Right ventricle myocardium inferior (tissue), 1 donor: Measurements from ENCODE around the gene KAZALD1. TPM values are rescaled to one million over a fixed set of nuclear protein-coding genes. Genes with fewer than 3 reads are reported as not detected.

Source experiments
- ATAC-seq: fragments of 200-7000 bp; cut with Tn5 transposase; one replicate; pipeline ENCODE4 v1.9.1; 2020; ENCODE audit warnings: mild to moderate bottlenecking, moderate library complexity
- DNase-seq: peaks from one replicate; pipeline ENCODE4 v3.0.0; 2021; ENCODE audit errors: missing footprints
- intact Hi-C: fragments of 100-400 bp; cut with DNase I; formaldehyde crosslinking; loops from one replicate; pipeline ENCODE4 v1.11.0; 2022
- total RNA-seq: library from RNA; stranded (reverse); fragmentation: NEBNext Ultra II Directional; extraction: Animal tissue kit (Norgen Biotek cat#: 25700); gene quantifications from one replicate; pipeline ENCODE4 v1.2.1, GENCODE V29; 2021
- donor health status: DM: no; HTN: yes; CAD: no; lungs with severe emphysema.

Gene KAZALD1
- total RNA-seq, 1 donor from 2014 or later = 4.8 TPM

DNA sequence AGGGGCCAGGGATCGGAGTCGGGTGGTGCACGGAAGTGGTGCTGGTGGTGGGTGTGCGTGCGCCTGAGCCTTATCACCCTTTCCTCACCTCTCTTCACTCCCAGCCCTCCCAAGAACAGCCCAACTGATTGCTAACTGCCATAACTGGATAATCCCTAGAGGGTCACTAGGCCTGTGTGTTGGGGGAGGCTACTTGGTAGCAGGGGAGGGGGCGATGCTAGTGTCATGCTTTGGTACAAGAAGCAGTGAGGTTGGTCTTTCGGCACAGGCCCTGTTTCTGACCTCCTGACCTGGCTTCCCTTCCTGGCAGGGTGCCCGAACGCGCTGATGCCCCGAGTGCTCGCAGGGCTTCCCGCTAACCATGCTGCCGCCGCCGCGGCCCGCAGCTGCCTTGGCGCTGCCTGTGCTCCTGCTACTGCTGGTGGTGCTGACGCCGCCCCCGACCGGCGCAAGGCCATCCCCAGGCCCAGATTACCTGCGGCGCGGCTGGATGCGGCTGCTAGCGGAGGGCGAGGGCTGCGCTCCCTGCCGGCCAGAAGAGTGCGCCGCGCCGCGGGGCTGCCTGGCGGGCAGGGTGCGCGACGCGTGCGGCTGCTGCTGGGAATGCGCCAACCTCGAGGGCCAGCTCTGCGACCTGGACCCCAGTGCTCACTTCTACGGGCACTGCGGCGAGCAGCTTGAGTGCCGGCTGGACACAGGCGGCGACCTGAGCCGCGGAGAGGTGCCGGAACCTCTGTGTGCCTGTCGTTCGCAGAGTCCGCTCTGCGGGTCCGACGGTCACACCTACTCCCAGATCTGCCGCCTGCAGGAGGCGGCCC lies 652 bp downstream of the KAZALD1 start:
- no peak for ATAC-seq
- intact Hi-C loops = no loop called here
- peak; percentile 81 for DNase-seq

DNA sequence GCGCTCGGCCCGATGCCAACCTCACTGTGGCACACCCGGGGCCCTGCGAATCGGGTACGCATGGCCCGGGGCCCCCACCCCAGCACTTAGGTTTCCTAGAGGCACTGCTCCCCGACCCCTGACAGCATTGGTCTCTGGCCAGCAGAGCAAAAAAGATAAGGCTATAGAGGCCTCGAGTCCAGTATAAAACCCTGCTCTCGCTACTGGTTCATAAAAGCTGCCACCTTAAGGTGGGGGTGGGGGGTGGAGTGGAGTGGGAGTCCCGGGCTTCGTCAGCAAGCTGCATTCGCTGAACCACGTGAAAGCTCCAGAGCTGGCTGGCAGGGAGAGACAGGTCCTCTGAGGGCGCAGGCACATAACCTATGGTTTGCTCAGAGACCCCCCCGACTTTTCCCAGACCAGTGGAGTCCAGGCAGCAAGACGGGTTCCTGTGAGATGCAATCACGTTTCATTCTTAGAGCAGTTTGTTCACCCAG lies 1.3 kb downstream of the KAZALD1 start:
- ATAC-seq (no peak), DNase-seq (no peak)
- intact Hi-C loops = no loop called here

DNA sequence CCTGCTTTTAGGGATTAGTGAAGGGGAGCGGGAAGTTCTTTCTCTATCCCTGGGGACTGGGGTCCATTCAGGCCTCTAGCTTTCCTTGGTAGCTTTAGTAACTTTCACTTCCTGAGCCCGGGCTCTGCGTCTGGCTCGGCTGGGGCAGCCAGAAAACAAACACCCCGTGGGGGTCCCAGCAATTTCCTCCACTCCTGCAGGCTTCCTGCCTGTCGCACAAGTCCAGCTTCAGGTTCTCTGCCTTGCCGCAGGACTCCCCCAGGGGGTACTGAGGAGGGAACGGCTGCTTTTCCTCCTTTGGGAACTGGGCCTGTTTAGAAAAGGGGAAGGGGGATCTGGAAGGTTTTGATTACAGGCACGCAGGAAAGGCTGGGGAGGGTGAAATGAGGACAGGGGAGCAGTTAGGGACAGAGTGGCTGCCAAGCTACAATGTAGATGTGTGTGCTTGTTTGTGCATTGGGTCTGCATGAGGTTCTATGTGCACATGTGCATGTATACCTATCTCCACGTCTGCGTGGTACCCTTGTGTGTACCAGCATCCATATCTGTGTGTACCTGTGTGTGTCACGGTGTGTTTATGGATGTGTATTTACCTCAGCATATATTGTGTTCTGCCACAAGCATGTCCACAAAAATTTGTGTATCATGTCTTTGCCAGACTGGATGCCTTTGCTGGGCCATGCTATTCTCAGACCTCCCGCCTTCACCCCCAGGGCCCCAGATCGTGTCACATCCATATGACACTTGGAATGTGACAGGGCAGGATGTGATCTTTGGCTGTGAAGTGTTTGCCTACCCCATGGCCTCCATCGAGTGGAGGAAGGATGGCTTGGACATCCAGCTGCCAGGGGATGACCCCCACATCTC lies 2.0 kb downstream of the KAZALD1 start:
- ATAC-seq = no peak
- intact Hi-C loops = no loop called here
- no peak for DNase-seq

DNA sequence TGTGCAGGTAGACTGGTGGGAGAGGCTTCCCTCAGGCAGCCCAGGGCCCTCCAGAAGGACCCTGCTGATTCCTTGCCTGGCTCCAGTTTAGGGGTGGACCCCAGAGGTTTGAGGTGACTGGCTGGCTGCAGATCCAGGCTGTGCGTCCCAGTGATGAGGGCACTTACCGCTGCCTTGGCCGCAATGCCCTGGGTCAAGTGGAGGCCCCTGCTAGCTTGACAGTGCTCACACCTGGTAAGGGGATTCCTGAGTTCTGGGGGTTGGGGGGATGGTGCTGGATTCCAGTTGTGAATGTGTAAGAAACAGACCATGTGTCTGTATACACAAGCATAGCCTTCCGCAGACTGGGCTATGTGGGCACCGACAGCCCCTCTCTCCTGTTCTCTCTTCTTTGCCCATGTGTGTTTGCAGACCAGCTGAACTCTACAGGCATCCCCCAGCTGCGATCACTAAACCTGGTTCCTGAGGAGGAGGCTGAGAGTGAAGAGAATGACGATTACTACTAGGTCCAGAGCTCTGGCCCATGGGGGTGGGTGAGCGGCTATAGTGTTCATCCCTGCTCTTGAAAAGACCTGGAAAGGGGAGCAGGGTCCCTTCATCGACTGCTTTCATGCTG lies 2.7 kb downstream of the KAZALD1 start:
- intact Hi-C loops = no loop called here

DNA sequence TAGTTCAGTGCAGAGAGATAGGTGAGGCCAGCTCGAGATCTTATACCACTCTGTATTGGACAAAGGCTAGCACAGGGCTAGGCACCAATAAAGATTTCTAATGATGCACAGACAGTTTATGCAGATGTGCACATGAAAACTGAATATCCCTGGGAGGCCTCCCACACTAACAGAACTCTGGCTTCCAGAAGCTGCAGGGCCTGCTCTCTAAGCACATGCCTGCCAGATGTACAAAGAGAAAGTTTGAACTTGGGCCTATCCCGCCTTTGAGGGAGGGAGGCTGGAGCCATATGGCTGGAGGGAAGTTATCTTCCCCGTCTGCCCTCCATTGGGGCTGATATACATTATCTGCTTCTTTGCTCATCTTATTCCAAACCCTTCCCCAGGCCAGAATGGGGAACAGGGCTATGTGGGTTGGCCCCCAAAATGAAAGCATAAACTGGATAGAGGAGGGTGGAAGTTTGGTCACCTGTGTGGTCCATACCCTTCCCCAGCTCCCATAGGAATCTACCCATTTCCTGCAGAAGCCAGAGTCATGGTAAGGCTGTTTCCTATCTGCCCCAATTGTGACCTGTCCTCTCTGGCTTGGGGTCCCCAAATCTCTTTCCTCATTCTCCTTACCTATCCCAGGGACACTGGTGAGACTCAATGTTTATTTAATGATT lies 3.8 kb downstream of the KAZALD1 start:
- ATAC-seq = no peak
- intact Hi-C loops = loop anchor here (2.0 kb wide), 1 partner anchor 23 kb away; no protein-coding TSS in a partner anchor
- no peak for DNase-seq

More for the DNA sequence above, 2.7 kb downstream of the KAZALD1 start:
- no peak for DNase-seq
- ATAC-seq = no peak

DNA sequence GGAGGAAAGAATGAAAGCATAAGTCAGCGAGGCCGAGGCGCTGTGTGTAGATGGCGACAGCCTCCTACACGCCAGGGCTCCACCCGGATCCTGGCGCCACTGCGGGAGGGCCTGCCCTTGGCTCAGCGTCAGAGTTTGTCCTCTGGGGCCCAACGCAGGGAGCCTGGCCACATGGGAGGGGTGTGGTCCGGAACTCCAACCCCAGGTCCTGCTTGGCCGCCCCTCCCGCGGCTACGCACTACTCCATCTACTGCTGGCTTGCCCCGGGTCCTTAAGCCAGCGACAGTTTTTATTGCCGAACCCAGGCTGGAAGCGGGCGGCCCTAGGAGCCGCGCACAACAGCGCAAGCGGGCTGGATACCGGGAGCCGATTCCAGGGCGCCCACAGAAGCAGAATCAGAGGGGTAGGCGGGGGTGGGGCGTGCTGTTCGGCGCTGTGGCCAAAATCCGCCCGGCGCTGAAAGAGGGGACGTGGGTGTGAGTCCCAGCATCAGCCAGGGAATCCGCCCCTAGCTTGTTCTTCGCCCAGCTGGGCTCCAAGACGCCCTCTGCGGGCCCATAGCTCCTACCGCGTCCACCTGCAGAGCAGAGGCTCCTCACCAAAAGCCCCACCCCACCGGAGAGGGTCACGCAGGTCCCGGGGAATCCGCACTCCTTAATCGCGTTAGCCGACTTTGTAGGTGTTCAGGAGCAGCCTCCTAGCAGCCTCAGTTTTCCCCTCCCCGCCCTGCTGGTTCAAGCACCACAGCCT lies 4.5 kb downstream of the KAZALD1 start:
- ATAC-seq = peak; percentile 58
- intact Hi-C loops = loop anchor here (2.0 kb wide), 1 partner anchor 24 kb away; no protein-coding TSS in a partner anchor
- peak; percentile 88 for DNase-seq

DNA sequence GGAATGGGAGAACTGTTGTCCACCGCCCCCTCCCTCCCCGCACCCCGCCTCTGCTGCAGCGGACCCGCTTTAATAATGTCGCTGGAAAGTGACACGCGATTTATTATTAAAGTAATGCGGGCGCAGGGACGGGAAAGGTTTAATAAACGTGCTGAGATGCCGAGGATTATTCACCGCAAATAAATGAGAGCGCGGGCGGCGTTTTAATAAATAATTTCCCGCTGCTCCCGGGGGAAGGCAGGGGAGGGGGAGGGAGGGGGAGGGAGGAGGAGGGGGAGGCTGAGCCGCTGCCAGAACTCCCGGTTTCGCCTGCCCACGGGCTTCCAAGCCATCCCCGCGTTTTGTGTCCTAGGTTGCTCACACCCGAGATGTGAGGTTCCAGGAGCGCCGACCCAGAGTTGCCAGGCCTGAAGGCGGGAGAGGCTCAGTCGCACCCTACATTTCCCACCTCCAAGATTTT lies 5.1 kb downstream of the KAZALD1 start:
- intact Hi-C loops = loop anchor here (2.0 kb wide), 1 partner anchor 24 kb away; no protein-coding TSS in a partner anchor
- DNase-seq (no peak), ATAC-seq (peak; percentile 0)

DNA sequence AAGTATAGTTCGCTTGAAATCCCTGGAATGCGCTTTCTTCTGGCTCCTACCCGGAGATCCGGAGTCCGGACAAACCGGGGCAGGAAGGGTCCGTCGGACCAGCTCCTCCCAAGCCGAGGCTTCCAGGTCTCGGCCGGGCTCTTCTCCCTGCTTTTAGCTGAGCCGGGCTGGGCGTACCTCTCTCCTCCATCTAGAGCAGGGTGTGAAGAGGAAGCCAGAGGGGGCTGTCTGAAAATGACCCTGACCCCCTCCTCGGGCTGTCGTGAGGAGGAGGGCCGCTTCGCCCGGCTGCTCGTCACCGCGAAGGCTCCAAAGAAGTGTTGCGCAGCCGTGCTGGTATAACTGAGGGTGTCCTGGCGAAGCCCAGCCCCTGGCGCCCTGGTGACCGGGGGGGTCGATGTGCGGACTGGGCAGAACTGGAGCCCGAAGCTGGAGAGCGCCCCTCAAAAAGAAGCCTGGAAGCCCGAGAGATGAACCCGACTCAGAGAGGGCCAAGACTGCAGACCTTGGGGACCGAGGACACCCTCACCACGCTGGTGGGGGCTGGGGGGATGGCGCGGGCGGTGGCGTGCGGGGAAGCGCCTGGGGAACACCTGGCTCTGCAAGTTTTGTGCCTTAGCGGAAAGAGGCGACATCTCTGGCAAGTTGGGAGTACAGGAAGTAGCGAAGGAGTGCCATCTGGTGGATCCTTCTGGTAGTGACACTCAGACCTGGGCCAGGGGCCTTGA lies 5.7 kb downstream of the KAZALD1 start:
- DNase-seq (no peak), ATAC-seq (peak; percentile 45)
- intact Hi-C loops = loop anchor here (2.0 kb wide), 2 partner anchors 25 to 73 kb away; no protein-coding TSS in a partner anchor

DNA sequence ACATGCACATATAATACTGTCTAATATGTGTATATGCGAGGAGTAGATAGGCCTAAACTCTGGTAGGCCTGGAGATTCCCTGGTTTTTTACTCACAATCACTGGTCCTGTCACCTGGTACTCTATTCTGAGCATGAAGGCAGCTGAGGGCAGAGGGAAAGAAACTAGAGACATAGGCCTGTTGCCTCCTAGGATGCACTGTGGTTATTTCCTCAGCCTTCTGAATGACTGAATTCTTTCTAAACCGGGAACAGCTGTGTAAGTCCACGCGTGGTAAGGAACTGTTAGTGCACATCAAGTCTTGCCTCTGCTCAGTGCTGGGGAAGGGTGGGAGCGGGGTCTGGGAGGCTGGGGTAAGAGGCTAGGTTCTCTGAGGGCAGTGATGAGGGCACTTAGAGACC lies 7.7 kb downstream of the KAZALD1 start:
- no peak for DNase-seq
- ATAC-seq = no peak
- intact Hi-C loops = loop anchor here (2.0 kb wide), 1 partner anchor 75 kb away; no protein-coding TSS in a partner anchor

DNA sequence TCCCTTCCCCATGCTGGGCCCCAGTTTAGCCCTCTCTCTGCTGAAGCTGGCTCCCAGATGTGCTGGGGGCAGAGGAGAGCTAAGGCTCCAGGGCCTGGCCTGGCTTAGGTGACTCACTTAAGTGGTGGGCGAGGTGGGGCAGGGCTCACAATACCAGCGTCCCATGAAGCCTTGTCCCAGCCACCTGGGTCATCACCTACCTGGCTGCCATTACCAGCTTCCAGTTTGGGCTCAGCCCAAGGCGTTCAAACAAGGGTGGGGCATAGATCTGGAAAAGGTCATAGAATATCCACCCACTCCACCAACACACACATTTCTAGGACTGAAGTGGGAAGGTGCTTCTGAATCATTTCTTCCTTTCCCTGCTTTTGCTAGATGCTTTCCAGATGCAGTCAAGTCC lies 8.3 kb downstream of the KAZALD1 start:
- DNase-seq = no peak
- no peak for ATAC-seq
- intact Hi-C loops = no loop called here

DNA sequence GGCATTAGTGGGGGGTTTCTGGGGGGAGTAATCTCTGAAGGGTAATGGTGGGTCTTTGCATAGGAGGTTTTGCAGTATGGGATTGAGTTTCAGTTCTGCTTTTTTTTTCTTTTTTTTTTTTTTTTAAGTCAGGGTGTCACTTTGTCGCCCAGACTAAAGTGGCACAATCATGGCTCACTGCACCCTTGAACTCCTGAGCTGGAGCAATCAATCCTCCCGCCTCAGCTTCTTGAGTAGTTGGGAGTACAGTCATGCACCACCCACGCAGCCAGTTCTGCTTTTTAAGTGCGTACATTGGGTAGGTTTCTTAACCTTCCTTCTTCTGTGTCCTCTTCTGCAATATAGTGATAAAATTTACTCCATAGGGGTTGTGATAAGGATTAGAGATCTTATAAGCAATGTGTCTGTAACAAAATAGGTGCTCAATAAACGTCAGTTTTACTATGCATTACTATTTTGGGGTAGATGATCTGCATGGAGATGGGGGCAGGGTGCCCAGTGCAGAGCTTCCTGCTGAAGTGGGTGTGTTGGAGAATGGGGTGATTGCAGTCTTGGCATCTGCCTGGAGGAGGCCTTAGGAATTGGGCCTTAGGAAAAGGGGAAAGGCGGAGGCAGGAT lies 9.6 kb downstream of the KAZALD1 start:
- DNase-seq = no peak
- intact Hi-C loops = no loop called here

DNA sequence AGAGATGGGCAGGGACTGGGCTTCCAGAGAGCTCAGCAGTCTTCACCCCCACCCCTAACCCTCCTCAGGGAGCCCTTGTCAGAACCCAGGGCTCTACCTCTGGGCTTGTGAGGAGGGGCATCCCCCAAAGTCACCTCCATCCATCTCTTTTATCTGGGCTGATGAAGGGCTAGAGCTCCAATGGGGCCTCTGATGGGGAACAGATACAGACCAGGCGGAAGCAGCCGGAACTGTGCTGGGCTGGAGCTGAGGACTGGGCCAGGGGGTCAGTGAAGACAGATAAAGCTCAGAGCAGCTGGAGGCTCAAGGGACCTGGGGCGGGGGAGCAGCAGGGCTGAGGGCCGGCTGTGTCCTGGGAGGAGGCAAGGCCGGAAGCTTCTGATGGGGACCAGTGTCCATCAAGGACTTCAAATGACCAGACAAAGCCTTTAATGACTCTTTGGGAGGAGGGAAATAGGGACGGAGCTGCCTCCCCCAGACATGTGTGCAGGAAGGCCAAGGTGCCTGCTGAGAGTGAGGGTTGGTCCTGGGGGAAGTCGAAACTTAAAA lies 10.2 kb downstream of the KAZALD1 start:
- intact Hi-C loops = no loop called here
- ATAC-seq (peak; percentile 49), DNase-seq (no peak)

More for the DNA sequence above, 9.6 kb downstream of the KAZALD1 start:
- ATAC-seq = no peak

DNA sequence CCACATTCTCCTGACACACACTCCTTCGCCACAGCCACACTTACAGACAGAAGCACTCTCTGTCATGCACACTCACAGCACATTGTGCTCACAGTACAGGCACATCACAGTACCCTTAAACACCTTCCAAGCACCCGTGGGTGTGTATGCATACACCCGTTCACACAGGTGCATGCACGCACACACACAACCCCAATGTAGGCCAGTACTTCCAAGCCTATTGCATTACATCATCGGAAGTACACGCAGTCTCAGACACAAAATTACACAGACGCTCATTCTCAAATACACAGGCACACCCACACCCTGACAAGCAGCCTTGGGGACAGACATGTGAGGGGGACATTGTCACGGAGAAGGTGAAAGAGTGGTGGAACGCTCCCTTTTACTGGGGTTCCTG lies 11.1 kb downstream of the KAZALD1 start:
- ATAC-seq (no peak), DNase-seq (no peak)
- intact Hi-C loops = no loop called here

DNA sequence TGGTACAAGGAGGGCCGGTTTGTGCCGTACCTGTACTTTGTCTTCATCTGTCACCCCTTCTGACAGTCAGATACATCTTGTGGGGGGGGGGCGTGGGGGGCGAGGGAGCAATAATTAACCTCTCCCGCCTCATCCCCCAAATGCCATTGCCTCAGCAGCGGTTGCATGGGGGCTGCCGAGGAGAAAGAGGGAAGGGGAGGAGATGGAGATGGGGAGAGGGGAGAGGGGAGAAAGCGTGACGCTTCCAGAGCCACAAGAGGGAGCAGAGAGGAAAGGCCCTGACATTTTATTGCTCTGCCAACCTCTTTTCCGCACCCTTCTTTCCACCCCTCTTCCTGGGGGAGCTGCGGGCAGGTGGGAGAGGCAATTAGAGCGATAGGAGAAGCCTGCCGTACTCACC lies 11.8 kb downstream of the KAZALD1 start:
- no peak for DNase-seq
- ATAC-seq = no peak
- intact Hi-C loops = no loop called here

DNA sequence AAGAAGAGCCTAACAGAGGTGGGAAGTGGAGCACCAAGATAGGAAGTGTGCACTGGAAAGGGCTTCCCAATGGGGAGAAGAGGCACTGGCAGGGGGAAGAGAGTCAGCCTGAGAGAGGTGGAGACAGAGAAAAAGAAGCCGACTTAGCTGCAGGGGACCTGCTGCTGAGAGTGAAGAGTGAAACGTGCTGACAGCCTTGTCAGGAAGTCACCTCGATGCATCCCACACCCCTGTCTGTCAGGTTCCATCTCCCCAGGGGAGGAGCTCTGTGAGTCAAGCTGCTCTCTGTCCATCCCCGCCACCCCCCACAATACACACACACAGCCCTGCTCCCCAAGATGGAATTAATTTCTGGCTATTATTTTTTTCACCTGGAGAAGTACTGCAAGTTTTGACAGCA lies 14.0 kb downstream of the KAZALD1 start:
- ATAC-seq (no peak), DNase-seq (no peak)
- intact Hi-C loops = no loop called here

DNA sequence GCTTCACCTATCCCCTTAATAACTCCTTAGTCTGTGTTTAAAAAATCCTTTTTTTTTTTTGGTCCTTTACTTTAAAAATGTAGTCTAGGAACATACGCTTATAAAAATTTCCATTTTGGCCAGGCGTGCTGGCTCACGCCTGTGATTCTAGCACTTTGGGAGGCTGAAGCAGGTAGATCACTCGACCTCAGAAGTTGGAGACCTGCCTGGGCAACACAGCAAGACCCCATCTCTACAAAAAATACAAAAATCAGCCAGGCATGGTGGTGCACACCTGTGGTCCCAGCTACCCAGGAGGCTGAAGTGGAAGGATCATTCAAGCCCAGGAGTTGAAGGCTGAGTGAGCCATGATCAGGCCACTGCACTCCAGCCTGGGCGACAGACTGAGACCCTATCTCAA lies 14.8 kb downstream of the KAZALD1 start:
- no peak for ATAC-seq
- DNase-seq = no peak

More for the DNA sequence above, 14.8 kb downstream of the KAZALD1 start:
- intact Hi-C loops = no loop called here
